GM19099 (cell line): ENCODE results near the gene ERC1.

Experiments used
- POLR2A ChIP-seq: IDR thresholded peaks from 3 replicates; pipeline ENCODE4 v1.6.1; 2011; ENCODE audit warnings: low read depth; ENCODE audit not compliant: insufficient read length; ENCODE audit errors: extremely low read depth

The ERC1 gene

DNA sequence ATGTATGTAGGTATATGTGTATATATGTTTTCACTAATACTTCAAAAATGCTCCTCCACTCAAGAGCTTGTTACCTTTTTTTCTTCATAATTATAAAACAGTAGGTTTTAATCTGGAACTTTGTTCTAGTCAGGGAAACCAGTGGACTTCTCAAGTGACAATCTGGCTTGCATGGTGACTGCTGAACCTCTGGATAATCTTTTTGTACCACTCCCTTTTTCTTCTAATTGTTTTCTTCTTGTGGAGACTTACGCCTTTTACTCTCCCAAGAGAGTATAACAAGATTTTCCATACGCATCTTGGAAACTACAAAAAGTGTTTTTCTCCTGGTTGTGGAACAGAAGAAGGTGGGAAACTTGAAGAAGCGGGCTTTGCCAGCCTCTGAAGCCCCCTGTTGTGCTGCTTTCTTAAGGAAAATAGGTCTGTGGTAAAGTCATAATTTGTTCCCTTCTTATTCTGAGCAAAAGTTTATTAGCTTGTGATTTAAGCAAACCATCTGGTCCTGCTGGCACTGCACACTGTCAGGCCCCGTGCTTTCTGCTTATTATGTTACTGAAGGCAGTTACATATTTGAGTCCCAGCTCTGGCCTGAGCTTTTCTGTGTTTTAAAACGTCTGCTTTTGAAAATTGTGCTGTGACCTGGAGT, 291.8 kb downstream of the ERC1 start:
- TF ChIP-seq POLR2A, result no peak

DNA sequence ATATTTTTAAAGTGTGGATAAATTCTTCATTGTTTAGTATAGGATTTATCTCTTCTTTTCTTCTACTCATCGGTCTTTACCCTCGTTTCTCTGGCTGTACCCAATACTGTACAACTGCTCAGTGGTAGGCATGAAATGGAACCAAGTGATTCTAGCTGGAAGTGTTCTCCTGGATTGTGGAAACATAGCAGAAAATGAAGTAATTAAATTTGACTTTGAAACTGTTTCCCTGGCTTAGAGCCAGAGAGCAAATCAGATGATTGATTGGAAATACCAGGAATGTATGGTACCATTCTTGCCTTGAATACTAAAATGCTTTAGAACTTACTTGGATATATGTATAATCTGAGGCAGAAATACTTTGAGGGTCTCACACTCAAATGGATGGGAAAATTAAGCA, 292.3 kb downstream of the ERC1 start:
- no peak for TF ChIP-seq POLR2A

GRCh38 chr12:1284611-1285010, 293.6 kb downstream of the ERC1 start:
- no peak for TF ChIP-seq POLR2A

- no peak for TF ChIP-seq POLR2A
Observed at GRCh38 chr12:1287446-1287975, 296.5 kb downstream of the ERC1 start.

DNA sequence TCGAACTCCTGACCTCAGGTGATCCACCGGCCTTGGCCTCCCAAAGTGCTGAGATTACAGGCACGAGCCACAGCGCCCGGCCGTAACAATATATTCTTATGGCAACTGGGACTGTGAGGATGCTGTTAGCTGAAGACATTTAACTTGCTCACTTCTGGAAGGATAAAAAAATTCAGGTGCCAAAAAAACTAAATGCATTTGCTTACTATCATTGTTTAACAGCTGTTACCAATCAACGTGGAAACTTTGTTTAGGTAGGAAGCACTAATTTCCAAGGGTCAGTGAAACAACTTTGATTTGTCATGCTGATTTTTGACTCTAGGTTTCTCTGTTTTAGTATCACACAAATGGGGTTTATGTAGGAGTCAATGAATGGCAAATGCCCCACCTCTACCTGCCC, 297.3 kb downstream of the ERC1 start:
- TF ChIP-seq POLR2A, result no peak

GRCh38 chr12:1289371-1290155, 298.5 kb downstream of the ERC1 start:
- no peak for TF ChIP-seq POLR2A

GRCh38 chr12:1290716-1291115, 299.7 kb downstream of the ERC1 start:
- no peak for TF ChIP-seq POLR2A

DNA sequence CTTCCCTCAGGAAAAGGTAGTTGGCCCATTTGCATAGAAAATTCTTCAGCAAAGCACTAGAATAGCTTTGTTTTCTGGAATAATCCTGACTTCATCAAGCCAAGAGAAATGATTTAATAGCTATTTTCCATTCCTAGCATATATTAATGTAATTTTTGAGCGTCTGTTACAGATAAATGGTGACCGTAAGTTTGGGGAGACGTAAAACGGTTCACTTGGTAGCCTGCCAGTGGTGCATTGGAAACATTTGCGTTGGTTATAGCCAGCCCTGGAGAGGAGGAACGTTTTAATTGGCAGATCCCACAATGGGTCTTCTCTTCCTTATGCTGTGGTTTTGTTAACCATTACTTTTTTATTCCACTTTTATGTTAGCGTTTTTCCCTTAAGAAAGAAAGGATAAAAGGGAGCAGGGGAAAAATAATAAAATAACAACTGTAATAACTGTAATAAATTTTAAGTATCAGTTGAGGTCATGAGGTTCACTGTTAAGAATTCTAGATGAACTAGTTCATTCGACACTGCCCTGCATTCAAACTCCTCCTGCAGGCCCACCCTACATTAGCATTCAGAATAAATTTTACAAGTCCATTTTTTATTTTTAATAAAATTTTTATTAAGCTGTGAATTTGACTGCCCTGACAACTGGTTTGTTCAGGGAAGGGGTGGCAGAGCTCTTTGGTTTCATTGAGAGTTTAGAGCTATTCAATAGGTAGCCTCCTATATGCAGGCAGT, 300.7 kb downstream of the ERC1 start:
- no peak for TF ChIP-seq POLR2A

- TF ChIP-seq POLR2A, result no peak
Observed at GRCh38 chr12:1293901-1294300, 302.9 kb downstream of the ERC1 start.

DNA sequence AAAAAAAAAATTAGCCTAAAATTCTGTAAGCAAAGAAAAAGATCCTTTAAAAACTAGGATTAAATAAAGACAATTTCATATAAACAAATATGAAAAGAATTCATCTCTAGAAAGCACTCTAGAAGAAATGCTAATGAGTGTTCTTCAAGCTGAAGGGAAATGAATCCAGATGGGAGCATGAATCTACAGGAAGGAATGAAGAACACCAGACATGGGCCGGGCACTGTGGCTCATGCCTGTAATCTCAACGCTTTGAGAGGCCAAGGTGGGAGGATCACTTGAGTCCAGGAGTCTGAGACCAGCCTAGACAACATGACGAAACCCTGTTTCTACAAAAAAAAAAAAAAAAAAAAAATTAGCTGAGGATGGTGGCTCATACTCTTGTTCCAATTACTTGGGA, 306.2 kb downstream of the ERC1 start:
- no peak for TF ChIP-seq POLR2A

GRCh38 chr12:1297639-1298175, 306.7 kb downstream of the ERC1 start:
- no peak for TF ChIP-seq POLR2A

- TF ChIP-seq POLR2A, result no peak
Observed at GRCh38 chr12:1300460-1300859, 309.4 kb downstream of the ERC1 start.

- TF ChIP-seq POLR2A, result no peak
Observed at GRCh38 chr12:1302201-1302870, 311.3 kb downstream of the ERC1 start.

DNA sequence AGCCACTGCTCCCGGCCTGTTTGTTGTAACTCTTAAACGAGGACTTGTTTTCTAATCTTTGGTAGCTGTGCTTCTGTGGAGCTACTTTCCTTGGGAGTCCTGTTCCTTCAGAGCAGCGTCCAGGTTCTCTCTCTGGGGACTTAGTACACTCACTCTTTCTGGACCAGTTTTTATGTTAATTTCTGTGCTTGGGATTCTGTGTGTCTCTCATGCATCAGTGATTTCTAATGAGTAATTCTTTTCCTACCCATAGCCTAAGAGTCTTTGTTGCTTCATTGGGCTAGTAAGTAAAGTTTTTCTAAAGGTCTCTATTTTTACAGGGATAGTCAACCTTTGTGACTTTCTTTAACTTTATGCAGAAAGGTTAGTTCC, 314.0 kb downstream of the ERC1 start:
- no peak for TF ChIP-seq POLR2A
